ENCODE data around the gene GJA4.

DNA sequence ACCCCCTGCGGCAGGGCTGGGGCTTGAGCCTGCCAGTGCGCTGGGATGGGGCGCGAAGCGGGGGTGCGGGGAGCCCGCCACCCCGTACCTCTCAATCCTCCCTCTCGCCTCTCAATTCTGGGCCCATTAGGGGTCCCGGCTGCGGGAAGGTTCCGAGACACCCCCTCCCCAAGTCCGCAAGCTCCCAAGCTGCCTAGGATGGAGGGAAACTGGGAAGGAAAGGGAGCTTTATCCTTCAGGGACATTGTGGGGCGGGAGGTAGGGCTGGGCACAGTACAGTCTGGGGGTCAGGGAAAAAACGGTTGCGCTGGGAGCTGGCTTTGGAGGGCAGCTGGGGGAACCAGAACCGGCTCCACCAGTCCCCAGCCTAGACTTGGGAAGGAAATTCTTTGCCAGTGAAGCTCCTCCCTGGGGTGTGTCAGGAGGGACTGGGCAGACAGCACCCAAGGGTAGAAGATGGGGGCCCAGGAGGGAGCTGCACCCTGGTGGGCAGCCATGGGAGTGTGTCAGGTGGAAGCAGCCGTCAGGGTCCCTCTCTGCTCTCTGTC is 10.9 kb upstream of the GJA4 start:
- TF ChIP-seq ZNF274 (IDR thresholded peaks at IDR 0.05; ENCODE audit: low read depth, low read length) (no peak), SUZ12 (IDR thresholded peaks at IDR 0.05; ENCODE audit: extremely low read depth, insufficient read depth, insufficient read length) (no peak), YY1 (IDR thresholded peaks at IDR 0.05; ENCODE audit: insufficient read depth, insufficient read length) (no peak)
